GM21825 (cell line): ENCODE measurements around the gene MADD.

Experiments
- ATAC-seq: cut with Tn5 transposase; IDR thresholded peaks from one replicate; pipeline ENCODE4 v1.9.1; 2021; ENCODE audit warnings: mild to moderate bottlenecking, moderate library complexity; ENCODE audit not compliant: unreplicated experiment

Gene MADD

GRCh38 chr11:47269829-47270305 lies at the start of gene MADD:
Gene MADD, plus strand, starts transcription at chr11:47270133.
- peak; percentile 63 for ATAC-seq

- no peak for ATAC-seq
Observed at GRCh38 chr11:47220401-47220821, 49.5 kb upstream of the MADD start.

- no peak for ATAC-seq
Observed at GRCh38 chr11:47222696-47223095, 47.2 kb upstream of the MADD start.

GRCh38 chr11:47225552-47226400 lies 44.2 kb upstream of the MADD start:
- peak; percentile 92 for ATAC-seq

GRCh38 chr11:47229161-47229560 lies 40.8 kb upstream of the MADD start:
- no peak for ATAC-seq

- no peak for ATAC-seq
Observed at GRCh38 chr11:47233051-47233450, 36.9 kb upstream of the MADD start.

GRCh38 chr11:47233989-47234668 lies 35.8 kb upstream of the MADD start:
- ATAC-seq, result no peak

- ATAC-seq, result no peak
Observed at GRCh38 chr11:47234669-47235100, 35.2 kb upstream of the MADD start.

- ATAC-seq, result no peak
Observed at GRCh38 chr11:47235163-47235562, 34.8 kb upstream of the MADD start.

GRCh38 chr11:47236482-47236881 lies 33.5 kb upstream of the MADD start:
- no peak for ATAC-seq

- ATAC-seq, result no peak
Observed at GRCh38 chr11:47239852-47240251, 30.1 kb upstream of the MADD start.

- no peak for ATAC-seq
Observed at GRCh38 chr11:47241841-47242301, 28.1 kb upstream of the MADD start.

GRCh38 chr11:47242596-47243192 lies 27.2 kb upstream of the MADD start:
- no peak for ATAC-seq

- no peak for ATAC-seq
Observed at GRCh38 chr11:47243454-47243853, 26.5 kb upstream of the MADD start.

GRCh38 chr11:47244448-47245350 lies 25.2 kb upstream of the MADD start:
- ATAC-seq, result no peak

- ATAC-seq, result no peak
Observed at GRCh38 chr11:47245611-47246357, 24.1 kb upstream of the MADD start.

- no peak for ATAC-seq
Observed at GRCh38 chr11:47247502-47247901, 22.4 kb upstream of the MADD start.

GRCh38 chr11:47248304-47248663 lies 21.6 kb upstream of the MADD start:
- ATAC-seq, result peak; percentile 30

GRCh38 chr11:47248664-47249377 lies 21.1 kb upstream of the MADD start, which contains the start of gene ACP2:
Gene ACP2, minus strand, starts transcription at chr11:47248814. Its CDS starts 25 bp downstream, at chr11:47248789.
- ATAC-seq, result peak; percentile 87
